Measurements from ENCODE around the gene MOSPD3.

Gene MOSPD3

DNA sequence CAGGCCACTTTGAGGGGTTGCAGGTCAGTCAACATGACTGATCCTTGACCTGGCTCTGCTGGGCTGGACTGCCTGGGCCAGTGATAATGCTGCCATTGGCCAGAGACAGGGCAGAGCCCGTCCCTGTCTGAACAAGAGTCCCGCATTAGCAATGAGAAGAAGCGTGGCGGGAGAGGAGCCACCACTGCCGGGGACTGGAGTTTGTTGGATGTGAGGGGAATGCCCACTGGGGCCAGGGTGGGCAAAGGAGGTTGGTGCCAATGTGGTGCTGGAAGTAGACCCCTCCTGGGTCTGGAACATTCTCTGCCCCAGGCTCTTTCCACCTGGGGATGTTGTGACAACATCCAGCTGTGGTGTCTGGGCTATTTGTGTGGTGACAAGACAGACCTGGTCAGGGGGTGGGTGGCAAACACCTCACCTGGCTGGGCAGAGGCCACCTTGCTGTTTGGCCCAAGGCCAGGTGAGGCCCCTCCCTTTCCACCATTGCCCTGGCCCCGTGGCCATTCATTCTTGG, 46.3 kb upstream of the MOSPD3 start:
- Histone ChIP-seq H3K4me1 (ENCODE audit: control insufficient read depth in 1 of 2, insufficient read depth in 1 of 2, low read depth in 1 of 2, low read length in 1 of 2) (peaks cover 12 to 19% of the 10 kb centered on the region in 2 experiments), H3K27ac (no peak overlapping the region), H3K36me3 (peaks cover under 1% of the 10 kb centered on the region), H3K4me3 (ENCODE audit: low read depth in 1 of 2, low read length in 1 of 2) (no peak overlapping the region), H3K27me3 (peaks cover 35% of the 10 kb centered on the region), H3K9me3 (no peaks in the 10 kb centered on the region)
- TF ChIP-seq, protein P1, sequence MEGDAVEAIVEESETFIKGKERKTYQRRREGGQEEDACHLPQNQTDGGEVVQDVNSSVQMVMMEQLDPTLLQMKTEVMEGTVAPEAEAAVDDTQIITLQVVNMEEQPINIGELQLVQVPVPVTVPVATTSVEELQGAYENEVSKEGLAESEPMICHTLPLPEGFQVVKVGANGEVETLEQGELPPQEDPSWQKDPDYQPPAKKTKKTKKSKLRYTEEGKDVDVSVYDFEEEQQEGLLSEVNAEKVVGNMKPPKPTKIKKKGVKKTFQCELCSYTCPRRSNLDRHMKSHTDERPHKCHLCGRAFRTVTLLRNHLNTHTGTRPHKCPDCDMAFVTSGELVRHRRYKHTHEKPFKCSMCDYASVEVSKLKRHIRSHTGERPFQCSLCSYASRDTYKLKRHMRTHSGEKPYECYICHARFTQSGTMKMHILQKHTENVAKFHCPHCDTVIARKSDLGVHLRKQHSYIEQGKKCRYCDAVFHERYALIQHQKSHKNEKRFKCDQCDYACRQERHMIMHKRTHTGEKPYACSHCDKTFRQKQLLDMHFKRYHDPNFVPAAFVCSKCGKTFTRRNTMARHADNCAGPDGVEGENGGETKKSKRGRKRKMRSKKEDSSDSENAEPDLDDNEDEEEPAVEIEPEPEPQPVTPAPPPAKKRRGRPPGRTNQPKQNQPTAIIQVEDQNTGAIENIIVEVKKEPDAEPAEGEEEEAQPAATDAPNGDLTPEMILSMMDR (IDR thresholded peaks at IDR 0.05) = no peak

DNA sequence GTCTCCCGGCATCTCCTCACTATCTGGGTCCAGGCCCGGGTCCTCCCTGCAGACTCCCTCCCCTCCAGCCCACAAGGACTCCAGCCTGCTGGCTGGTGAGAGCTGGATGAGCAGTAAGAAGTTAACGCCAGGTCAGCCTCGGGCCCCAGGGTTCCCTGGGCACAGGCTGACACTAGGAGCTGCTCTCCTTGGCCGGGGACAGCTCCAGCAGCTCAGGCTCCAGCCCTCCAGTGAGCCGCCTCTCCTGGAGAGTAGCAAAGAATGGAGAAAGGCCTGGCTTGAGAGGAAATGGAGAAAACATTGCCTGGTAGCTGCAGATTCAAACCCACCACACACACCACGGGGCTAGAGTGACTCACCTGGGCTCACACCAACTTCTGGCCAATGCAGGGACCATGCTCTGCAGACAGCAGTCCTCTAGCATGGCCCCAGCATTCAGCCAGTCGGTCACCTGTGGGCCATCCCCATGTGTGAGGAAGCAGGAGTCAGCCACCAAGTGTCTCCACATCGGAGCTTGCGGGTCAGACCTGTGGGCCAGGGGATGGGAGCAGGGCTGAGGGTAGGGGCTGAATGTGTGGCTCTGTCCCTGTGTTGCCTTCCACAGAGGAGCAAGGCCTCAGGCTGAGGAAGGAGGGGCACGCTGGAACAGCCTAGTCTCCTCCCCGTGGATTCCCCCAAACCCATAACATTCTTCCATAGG, 45.2 kb upstream of the MOSPD3 start:
- H3K27me3 ChIP-seq = peaks cover 46% of the 10 kb centered on the region
- no peaks in the 10 kb centered on the region for H3K9me3 ChIP-seq
- peaks cover 12% of the 10 kb centered on the region for H3K36me3 ChIP-seq
- H3K4me1 ChIP-seq (ENCODE audit: control insufficient read depth in 1 of 2, insufficient read depth in 1 of 2, low read depth in 1 of 2, low read length in 1 of 2) = peaks cover 17 to 30% of the 10 kb centered on the region in 2 experiments
- H3K4me3 ChIP-seq (ENCODE audit: low read depth in 1 of 2, low read length in 1 of 2) = no peak overlapping the region
- no peak overlapping the region for H3K27ac ChIP-seq
- TF ChIP-seq, protein P1 (IDR thresholded peaks at IDR 0.05) = no peak

DNA sequence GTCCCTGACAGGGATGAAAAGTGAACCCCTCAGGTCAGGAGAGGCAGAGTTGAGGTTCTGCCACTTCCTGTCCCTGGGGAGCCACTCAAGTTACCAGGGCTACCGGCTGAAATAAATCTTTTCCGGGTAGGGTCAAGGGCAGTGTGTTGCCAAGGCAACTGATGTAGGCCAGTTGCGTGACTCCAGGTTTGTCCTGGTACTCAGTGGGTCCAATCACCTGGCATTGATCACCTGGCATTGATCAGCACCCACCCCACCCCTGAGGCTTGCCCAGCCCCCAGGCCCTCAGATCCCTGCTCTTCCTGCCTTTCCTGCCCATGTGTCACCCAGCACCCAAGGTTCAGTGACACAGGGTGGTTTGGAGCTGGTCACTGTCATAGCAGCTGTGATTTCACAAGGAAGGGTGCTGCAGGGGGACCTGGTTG, 44.6 kb upstream of the MOSPD3 start:
- H3K9me3 ChIP-seq = no peaks in the 10 kb centered on the region
- peaks cover 18% of the 10 kb centered on the region for H3K36me3 ChIP-seq
- no peak overlapping the region for H3K4me3 ChIP-seq (ENCODE audit: low read depth in 1 of 2, low read length in 1 of 2)
- TF ChIP-seq, protein P1 (IDR thresholded peaks at IDR 0.05) = no peak
- peaks cover 17 to 31% of the 10 kb centered on the region in 2 experiments for H3K4me1 ChIP-seq (ENCODE audit: control insufficient read depth in 1 of 2, insufficient read depth in 1 of 2, low read depth in 1 of 2, low read length in 1 of 2)
- no peak overlapping the region for H3K27ac ChIP-seq
- H3K27me3 ChIP-seq = peaks cover 52% of the 10 kb centered on the region

GRCh38 chr7:100568176-100568895, 44.0 kb upstream of the MOSPD3 start:
- Histone ChIP-seq H3K4me3 (ENCODE audit: low read depth in 1 of 2, low read length in 1 of 2) (no peak overlapping the region), H3K9me3 (no peaks in the 10 kb centered on the region), H3K36me3 (peaks cover 24% of the 10 kb centered on the region), H3K27me3 (peaks cover 58% of the 10 kb centered on the region), H3K4me1 (ENCODE audit: control insufficient read depth in 1 of 2, insufficient read depth in 1 of 2, low read depth in 1 of 2, low read length in 1 of 2) (peaks cover 17 to 31% of the 10 kb centered on the region in 2 experiments), H3K27ac (no peak overlapping the region)
- TF ChIP-seq, protein P1 (IDR thresholded peaks at IDR 0.05) = no peak

DNA sequence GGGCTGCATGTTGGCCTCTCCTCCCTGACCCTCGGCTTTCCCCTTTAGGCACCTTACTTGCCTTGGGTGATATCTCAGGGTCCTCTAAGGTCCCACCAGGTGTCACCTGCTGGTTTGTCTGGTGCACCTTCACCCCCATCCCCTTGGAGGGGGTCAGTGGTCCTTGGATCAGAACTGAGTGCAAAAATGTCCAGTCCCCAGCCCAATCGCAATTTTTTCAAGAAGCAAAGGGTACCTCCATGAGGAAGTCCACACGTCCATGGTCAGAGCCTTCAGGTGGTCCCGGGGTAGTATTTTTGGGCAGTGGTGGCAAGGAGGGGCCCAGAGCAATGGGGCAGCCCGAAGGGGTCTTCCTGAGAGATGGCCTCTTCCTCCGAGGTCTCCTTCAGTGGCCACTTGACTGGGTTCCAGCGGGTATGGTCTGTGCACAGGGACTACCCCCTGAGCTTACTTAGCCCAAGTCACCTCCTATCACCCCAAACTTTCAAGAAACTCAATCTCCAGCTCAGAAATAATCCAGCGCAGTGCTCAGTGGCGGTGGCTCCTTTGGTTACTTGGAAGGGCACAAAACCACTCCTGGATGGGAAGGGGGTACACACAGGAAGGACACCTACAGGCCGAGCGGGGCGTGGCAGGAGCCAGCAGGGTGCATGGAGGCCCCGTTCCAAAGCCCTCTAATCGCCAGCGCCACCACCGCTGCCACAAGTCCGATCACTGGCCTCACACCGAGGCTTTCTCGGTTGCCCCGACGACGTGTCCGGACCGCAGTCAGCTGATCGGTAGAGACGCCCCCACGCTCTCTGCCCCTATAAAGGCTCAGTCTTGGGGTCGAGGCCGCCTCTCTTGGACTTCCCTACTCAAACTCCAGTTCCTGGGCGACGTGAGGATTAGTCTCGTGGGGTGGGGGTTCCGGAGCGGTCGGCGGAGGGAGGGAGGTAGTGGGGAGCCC, 43.2 kb upstream of the MOSPD3 start:
- TF ChIP-seq, protein P1 (IDR thresholded peaks at IDR 0.05) = peak; percentile 27
- Histone ChIP-seq H3K4me3 (ENCODE audit: low read depth in 1 of 2, low read length in 1 of 2) (no peak overlapping the region), H3K27ac (no peak overlapping the region), H3K9me3 (no peaks in the 10 kb centered on the region), H3K4me1 (ENCODE audit: control insufficient read depth in 1 of 2, insufficient read depth in 1 of 2, low read depth in 1 of 2, low read length in 1 of 2) (peaks cover 14 to 25% of the 10 kb centered on the region in 2 experiments), H3K36me3 (peaks cover 32% of the 10 kb centered on the region), H3K27me3 (peaks cover 58% of the 10 kb centered on the region)

All from neutrophil (primary cell).